Measurements from ENCODE around the gene GRM8.

GRM8 gene

GRCh38 chr7:127029823-127030222 lies 222.9 kb downstream of the GRM8 start:
- no peak for DNase-seq (ENCODE audit: low read depth in 2 of 2)

GRCh38 chr7:127021857-127022256 lies 230.9 kb downstream of the GRM8 start:
- DNase-seq (ENCODE audit: low read depth in 2 of 2) = no peak

- no peak for DNase-seq (ENCODE audit: low read depth in 2 of 2)
Observed at GRCh38 chr7:127021019-127021738, 231.6 kb downstream of the GRM8 start.

GRCh38 chr7:127018889-127019288 lies 233.9 kb downstream of the GRM8 start:
- no peak for DNase-seq (ENCODE audit: low read depth in 2 of 2)

GRCh38 chr7:127017196-127017595 lies 235.5 kb downstream of the GRM8 start:
- no peak for DNase-seq (ENCODE audit: low read depth in 2 of 2)

- DNase-seq (ENCODE audit: low read depth in 2 of 2) = no peak
Observed at GRCh38 chr7:127000725-127001124, 252.0 kb downstream of the GRM8 start.

GRCh38 chr7:126996659-126997058 lies 256.1 kb downstream of the GRM8 start:
- no peak for DNase-seq (ENCODE audit: low read depth in 2 of 2)

GRCh38 chr7:126993626-126994213 lies 259.0 kb downstream of the GRM8 start:
- DNase-seq (ENCODE audit: low read depth in 2 of 2) = no peak

- DNase-seq (ENCODE audit: low read depth in 2 of 2) = no peak
Observed at GRCh38 chr7:126988022-126988421, 264.7 kb downstream of the GRM8 start.

- no peak for DNase-seq (ENCODE audit: low read depth in 2 of 2)
Observed at GRCh38 chr7:126979722-126980121, 273.0 kb downstream of the GRM8 start.

- no peak for DNase-seq (ENCODE audit: low read depth in 2 of 2)
Observed at GRCh38 chr7:126978865-126979264, 273.9 kb downstream of the GRM8 start.

GRCh38 chr7:126973066-126973465 lies 279.7 kb downstream of the GRM8 start:
- DNase-seq (ENCODE audit: low read depth in 2 of 2) = no peak

- no peak for DNase-seq (ENCODE audit: low read depth in 2 of 2)
Observed at GRCh38 chr7:126972571-126972970, 280.2 kb downstream of the GRM8 start.

GRCh38 chr7:126959649-126960048 lies 293.1 kb downstream of the GRM8 start:
- DNase-seq (ENCODE audit: low read depth in 2 of 2) = no peak

- no peak for DNase-seq (ENCODE audit: low read depth in 2 of 2)
Observed at GRCh38 chr7:126958367-126958766, 294.4 kb downstream of the GRM8 start.

GRCh38 chr7:126957443-126957842 lies 295.3 kb downstream of the GRM8 start:
- no peak for DNase-seq (ENCODE audit: low read depth in 2 of 2)

GRCh38 chr7:126953461-126953860 lies 299.3 kb downstream of the GRM8 start:
- no peak for DNase-seq (ENCODE audit: low read depth in 2 of 2)

GRCh38 chr7:126948664-126949063 lies 304.1 kb downstream of the GRM8 start:
- DNase-seq (ENCODE audit: low read depth in 2 of 2) = no peak

GRCh38 chr7:126940723-126941307 lies 311.9 kb downstream of the GRM8 start:
- no peak for DNase-seq (ENCODE audit: low read depth in 2 of 2)

GRCh38 chr7:126937171-126937570 lies 315.6 kb downstream of the GRM8 start:
- DNase-seq (ENCODE audit: low read depth in 2 of 2) = no peak

GRCh38 chr7:126931581-126931980 lies 321.2 kb downstream of the GRM8 start:
- no peak for DNase-seq (ENCODE audit: low read depth in 2 of 2)

- DNase-seq (ENCODE audit: low read depth in 2 of 2) = no peak
Observed at GRCh38 chr7:126930166-126930565, 322.6 kb downstream of the GRM8 start.

- DNase-seq (ENCODE audit: low read depth in 2 of 2) = no peak
Observed at GRCh38 chr7:126924477-126924876, 328.3 kb downstream of the GRM8 start.

Measured in activated CD8-positive, alpha-beta memory T cell treated with anti-CD3 and anti-CD28 coated beads for 4 hours (primary cell).